Subcutaneous abdominal adipose tissue (tissue), 5 donors: ENCODE data around the gene MRPL16.

Experiments
- H3K27ac ChIP-seq: one replicate; pipeline ENCODE4 v1.7.0; 2013; ENCODE audit warnings: low read depth, mild to moderate bottlenecking, inconsistent platforms, low read length, moderate library complexity
- H3K27me3 ChIP-seq, 5 donors: one replicate each; pipeline ENCODE4 v1.7.0; 2013; ENCODE audit warnings: low read length in 5 of 5, inconsistent platforms in 1 of 5; ENCODE audit not compliant: control insufficient read depth in 5 of 5, insufficient read depth in 4 of 5
- H3K36me3 ChIP-seq, 5 donors: one replicate each; pipeline ENCODE4 v1.7.0; 2013; ENCODE audit warnings: low read length in 5 of 5; ENCODE audit not compliant: control insufficient read depth in 5 of 5, insufficient read depth in 5 of 5
- H3K4me1 ChIP-seq, 5 donors: one replicate each; pipeline ENCODE4 v1.7.0; 2013; ENCODE audit warnings: low read length in 5 of 5, mild to moderate bottlenecking in 3 of 5, moderate library complexity in 1 of 5; ENCODE audit not compliant: control insufficient read depth in 5 of 5, insufficient read depth in 5 of 5
- H3K4me3 ChIP-seq, 5 donors: one replicate each; pipeline ENCODE4 v1.7.0; 2013; ENCODE audit warnings: low read length in 5 of 5, low read depth in 1 of 5
- H3K9ac ChIP-seq, 5 donors: one replicate each; pipeline ENCODE4 v1.7.0; 2013; ENCODE audit warnings: low read length in 5 of 5, mild to moderate bottlenecking in 4 of 5, moderate library complexity in 3 of 5
- H3K9me3 ChIP-seq, 5 donors: one replicate each; pipeline ENCODE4 v1.7.0; 2013; ENCODE audit warnings: low read length in 5 of 5; ENCODE audit not compliant: control insufficient read depth in 5 of 5
- donor health status: healthy.
- donor health status: healthy.
- donor health status: healthy.
- donor health status: healthy.
- donor health status: healthy.

Gene MRPL16

GRCh38 chr11:59779487-59779886, 31.1 kb downstream of the MRPL16 start:
- Histone ChIP-seq H3K4me1 (no peaks in the 10 kb centered on the region), H3K9me3 (no peaks in the 10 kb centered on the region), H3K27ac (no peak overlapping the region), H3K36me3 (peaks cover 3 to 17% (median 4%) of the 10 kb centered on the region in 5 donors), H3K9ac (no peak overlapping the region), H3K27me3 (no peaks in the 10 kb centered on the region), H3K4me3 (no peak overlapping the region)

- peak overlapping the region in 1 of 5 donors; percentile 25 for H3K9ac ChIP-seq
- no peak overlapping the region for H3K4me3 ChIP-seq
- H3K27ac ChIP-seq, result no peak overlapping the region
- H3K9me3 ChIP-seq, result no peaks in the 10 kb centered on the region
- peaks cover 3 to 24% (median 7%) of the 10 kb centered on the region in 5 donors for H3K36me3 ChIP-seq
- peaks cover 0 to under 1% (median 0%) of the 10 kb centered on the region in 5 donors for H3K4me1 ChIP-seq
- no peaks in the 10 kb centered on the region for H3K27me3 ChIP-seq
These were observed 32.5 kb downstream of the MRPL16 start for GRCh38 chr11:59778122-59778521.

DNA sequence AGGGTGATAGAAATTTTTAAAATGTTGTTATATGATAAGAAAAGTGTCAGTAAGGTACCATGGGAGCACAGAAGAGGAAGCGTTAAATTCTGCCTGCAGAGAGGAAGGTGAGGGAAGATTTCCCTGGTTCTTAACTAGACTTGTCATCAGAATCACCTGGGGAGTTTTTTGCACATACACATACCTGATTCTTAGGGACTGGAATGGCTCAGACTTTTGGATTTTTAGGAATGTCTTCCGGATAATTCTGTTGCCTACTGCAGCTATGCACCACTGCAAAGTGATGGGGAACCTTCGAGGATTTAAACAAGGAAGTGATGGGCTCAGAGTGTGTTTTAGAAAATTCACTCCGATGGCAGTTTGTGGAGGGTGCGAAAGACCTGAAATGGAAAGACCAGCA, 33.5 kb downstream of the MRPL16 start:
- H3K27me3 ChIP-seq, result no peaks in the 10 kb centered on the region
- peaks cover 0 to 10% (median 2%) of the 10 kb centered on the region in 5 donors for H3K4me1 ChIP-seq
- H3K4me3 ChIP-seq, result no peak overlapping the region
- no peak overlapping the region for H3K27ac ChIP-seq
- H3K36me3 ChIP-seq, result peaks cover 3 to 24% (median 7%) of the 10 kb centered on the region in 5 donors
- no peaks in the 10 kb centered on the region for H3K9me3 ChIP-seq
- H3K9ac ChIP-seq, result no peak overlapping the region

DNA sequence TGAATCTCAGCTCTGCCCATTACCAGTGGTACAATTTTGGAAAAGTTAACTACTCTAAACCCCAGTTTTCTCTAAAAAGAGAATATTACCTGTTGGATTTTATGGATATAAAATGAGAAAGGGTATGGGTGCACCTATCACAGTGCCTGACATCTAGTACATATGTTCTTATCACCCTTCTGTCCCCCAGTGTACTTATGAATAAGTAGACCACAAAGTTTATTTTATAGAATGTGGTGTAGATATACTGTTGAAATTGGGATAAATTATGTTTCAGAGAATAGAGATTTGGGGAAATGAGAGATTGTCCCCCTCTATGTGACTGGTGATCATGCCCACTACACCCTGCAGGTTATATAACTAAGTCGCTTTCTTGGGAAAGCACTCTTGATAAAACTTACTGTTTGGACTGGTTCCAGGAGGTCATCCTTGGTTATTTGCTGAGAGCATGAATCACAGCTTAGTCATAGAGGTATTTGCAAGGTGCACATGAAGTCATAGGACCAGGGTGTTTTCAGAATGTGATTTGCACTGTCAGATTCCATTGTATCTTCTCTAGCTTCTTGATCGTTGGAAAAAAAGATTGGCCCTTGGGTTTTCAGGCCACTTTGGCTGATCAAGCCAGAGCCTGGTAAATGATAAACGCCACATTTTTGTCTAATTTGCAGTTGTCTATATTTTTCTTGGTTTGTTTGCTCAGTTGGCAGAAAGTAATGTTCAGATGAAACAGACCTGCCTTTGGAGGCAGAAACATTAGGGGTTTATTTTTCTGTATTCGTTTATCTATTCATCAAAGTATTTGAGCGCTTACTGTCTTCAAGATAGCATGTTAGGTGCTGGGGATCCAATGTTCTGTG, 34.1 kb downstream of the MRPL16 start:
- Histone ChIP-seq H3K9ac (no peak overlapping the region), H3K4me1 (peaks cover 0 to 16% (median 7%) of the 10 kb centered on the region in 5 donors), H3K9me3 (no peaks in the 10 kb centered on the region), H3K27ac (no peak overlapping the region), H3K36me3 (peaks cover 3 to 24% (median 7%) of the 10 kb centered on the region in 5 donors), H3K27me3 (no peaks in the 10 kb centered on the region), H3K4me3 (no peak overlapping the region)

- H3K9ac ChIP-seq, result no peak overlapping the region
- peaks cover 3 to 19% (median 4%) of the 10 kb centered on the region in 5 donors for H3K36me3 ChIP-seq
- no peak overlapping the region for H3K4me3 ChIP-seq
- H3K9me3 ChIP-seq, result no peaks in the 10 kb centered on the region
- peaks cover 0 to 22% (median 7%) of the 10 kb centered on the region in 5 donors for H3K4me1 ChIP-seq
- H3K27me3 ChIP-seq, result no peaks in the 10 kb centered on the region
- no peak overlapping the region for H3K27ac ChIP-seq
These were observed 37.5 kb downstream of the MRPL16 start for GRCh38 chr11:59773083-59773440.

GRCh38 chr11:59771605-59772004, 39.0 kb downstream of the MRPL16 start:
- Histone ChIP-seq H3K9ac (no peak overlapping the region), H3K9me3 (no peaks in the 10 kb centered on the region), H3K4me1 (peaks cover 0 to 26% (median 10%) of the 10 kb centered on the region in 5 donors), H3K27me3 (no peaks in the 10 kb centered on the region), H3K27ac (peak overlapping the region; percentile 58), H3K36me3 (peaks cover 2 to 17% (median 4%) of the 10 kb centered on the region in 5 donors), H3K4me3 (peak overlapping the region in 1 of 5 donors; percentile 6)

DNA sequence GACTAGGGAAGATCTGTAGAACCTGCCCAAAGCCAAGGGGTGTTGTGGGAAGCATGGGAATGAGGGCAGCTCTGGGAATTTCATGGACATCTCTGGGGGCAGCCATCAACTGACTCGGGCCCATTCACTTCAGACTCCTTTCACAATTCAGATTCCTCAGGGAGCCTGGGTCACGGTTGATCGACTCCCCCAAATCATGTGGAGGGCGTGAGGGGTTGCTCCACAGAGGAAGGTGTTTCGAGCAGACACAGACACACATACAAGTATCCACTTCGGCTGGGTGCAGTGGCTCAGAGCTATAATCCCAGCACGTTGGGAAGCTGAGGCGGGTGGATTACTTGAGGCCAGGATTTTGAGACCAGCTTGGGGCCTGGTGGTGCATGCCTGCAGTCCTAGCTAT, 39.7 kb downstream of the MRPL16 start:
- Histone ChIP-seq H3K36me3 (peaks cover 2 to 17% (median 4%) of the 10 kb centered on the region in 5 donors), H3K27ac (no peak overlapping the region), H3K4me1 (peaks cover 0 to 26% (median 10%) of the 10 kb centered on the region in 5 donors), H3K4me3 (no peak overlapping the region), H3K9me3 (no peaks in the 10 kb centered on the region), H3K9ac (no peak overlapping the region), H3K27me3 (no peaks in the 10 kb centered on the region)

DNA sequence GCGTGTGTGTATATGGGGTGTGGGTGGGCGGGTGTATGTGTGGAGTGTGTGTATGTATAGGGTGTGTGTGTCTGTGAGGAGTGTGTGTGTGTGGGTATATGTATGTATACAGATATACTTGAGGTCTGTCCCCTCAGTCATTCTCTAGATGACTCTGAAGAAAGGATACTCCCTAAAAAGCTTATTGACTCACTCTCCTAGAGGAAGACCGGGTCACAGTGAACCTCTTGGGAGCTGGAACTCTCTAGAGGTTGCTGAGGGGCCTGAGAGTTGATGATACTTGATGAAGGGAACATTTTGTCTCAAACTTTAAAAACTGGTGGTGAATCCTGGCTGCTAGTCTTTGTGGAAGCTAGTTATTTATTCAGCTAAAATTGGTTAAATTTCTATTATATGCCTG, 40.3 kb downstream of the MRPL16 start:
- H3K27ac ChIP-seq, result no peak overlapping the region
- H3K4me3 ChIP-seq, result no peak overlapping the region
- no peaks in the 10 kb centered on the region for H3K27me3 ChIP-seq
- H3K4me1 ChIP-seq, result peaks cover 0 to 29% (median 10%) of the 10 kb centered on the region in 5 donors
- H3K36me3 ChIP-seq, result peaks cover 0 to 13% (median 3%) of the 10 kb centered on the region in 5 donors
- no peaks in the 10 kb centered on the region for H3K9me3 ChIP-seq
- no peak overlapping the region for H3K9ac ChIP-seq

GRCh38 chr11:59769828-59770227, 40.8 kb downstream of the MRPL16 start:
- Histone ChIP-seq H3K4me3 (no peak overlapping the region), H3K9ac (no peak overlapping the region), H3K36me3 (peaks cover 0 to 10% (median 2%) of the 10 kb centered on the region in 5 donors), H3K4me1 (peaks cover 0 to 32% (median 10%) of the 10 kb centered on the region in 5 donors), H3K27me3 (no peaks in the 10 kb centered on the region), H3K9me3 (no peaks in the 10 kb centered on the region), H3K27ac (no peak overlapping the region)

GRCh38 chr11:59769111-59769510, 41.5 kb downstream of the MRPL16 start:
- Histone ChIP-seq H3K4me3 (no peak overlapping the region), H3K9ac (no peak overlapping the region), H3K36me3 (peaks cover 0 to 3% (median 0%) of the 10 kb centered on the region in 5 donors), H3K27me3 (no peaks in the 10 kb centered on the region), H3K27ac (no peak overlapping the region), H3K9me3 (no peaks in the 10 kb centered on the region), H3K4me1 (peaks cover 0 to 32% (median 10%) of the 10 kb centered on the region in 5 donors)
